ENCODE measurements around the gene GLOD4.

DNA sequence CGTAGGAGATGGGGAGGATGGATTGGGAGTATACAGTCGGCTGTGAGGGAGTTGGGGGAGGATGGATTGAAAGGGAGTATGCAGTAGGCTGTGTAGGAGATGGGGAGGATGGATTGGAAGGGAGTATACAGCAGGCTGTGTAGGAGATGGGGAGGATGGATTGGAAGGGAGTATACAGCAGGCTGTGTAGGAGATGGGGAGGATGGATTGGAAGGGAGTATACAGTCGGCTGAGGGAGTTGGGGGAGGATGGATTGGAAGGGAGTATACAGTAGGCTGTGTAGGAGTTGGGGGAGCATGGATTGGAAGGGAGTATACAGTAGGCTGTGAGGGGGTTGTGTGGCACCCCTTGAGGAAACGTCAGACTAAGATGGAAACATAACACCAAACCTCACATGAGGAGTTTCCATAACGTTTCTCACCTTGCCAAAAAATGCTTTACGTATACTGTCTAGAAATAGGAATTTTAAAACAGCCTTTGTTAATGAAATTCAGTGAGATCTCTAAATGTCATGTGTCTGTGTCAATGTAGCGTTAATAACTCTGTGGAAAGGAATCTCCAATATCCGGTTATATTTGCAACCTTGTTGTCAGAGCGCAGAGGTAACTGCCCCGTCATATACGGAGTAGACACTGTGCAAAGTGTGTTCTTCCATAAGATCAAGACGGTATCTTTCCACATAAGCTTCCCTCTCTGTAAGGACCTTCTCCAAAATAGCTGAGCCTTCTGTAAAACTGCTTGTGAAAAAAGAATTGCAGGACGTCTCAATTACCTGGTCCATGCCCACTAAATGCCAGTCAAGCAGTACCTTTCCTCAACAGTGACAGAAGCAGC is 61.2 kb downstream of the GLOD4 start:
- TF ChIP-seq, protein P1, sequence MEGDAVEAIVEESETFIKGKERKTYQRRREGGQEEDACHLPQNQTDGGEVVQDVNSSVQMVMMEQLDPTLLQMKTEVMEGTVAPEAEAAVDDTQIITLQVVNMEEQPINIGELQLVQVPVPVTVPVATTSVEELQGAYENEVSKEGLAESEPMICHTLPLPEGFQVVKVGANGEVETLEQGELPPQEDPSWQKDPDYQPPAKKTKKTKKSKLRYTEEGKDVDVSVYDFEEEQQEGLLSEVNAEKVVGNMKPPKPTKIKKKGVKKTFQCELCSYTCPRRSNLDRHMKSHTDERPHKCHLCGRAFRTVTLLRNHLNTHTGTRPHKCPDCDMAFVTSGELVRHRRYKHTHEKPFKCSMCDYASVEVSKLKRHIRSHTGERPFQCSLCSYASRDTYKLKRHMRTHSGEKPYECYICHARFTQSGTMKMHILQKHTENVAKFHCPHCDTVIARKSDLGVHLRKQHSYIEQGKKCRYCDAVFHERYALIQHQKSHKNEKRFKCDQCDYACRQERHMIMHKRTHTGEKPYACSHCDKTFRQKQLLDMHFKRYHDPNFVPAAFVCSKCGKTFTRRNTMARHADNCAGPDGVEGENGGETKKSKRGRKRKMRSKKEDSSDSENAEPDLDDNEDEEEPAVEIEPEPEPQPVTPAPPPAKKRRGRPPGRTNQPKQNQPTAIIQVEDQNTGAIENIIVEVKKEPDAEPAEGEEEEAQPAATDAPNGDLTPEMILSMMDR (IDR thresholded peaks at IDR 0.05; ENCODE audit: low read length) = no peak
- no peak for TF ChIP-seq EZH2 (IDR thresholded peaks at IDR 0.05; ENCODE audit: borderline replicate concordance, low read length)

Measured in OCI-LY1 (cell line).